Thyroid gland (tissue), 4 donors: Measurements from ENCODE around the gene SLC35A4. TPM values are rescaled to one million over a fixed set of nuclear protein-coding genes. Genes with fewer than 3 reads are reported as not detected.
"Not testable (repeated sequence)": the region's sequence is repeated elsewhere in the genome, so short reads cannot be mapped to it uniquely, and the experiment has no call there.

Source experiments
- DNase-seq, 2 donors: peaks; one replicate each; pipeline ENCODE4 v3.0.0-alpha.2; 2019
- H3K27ac ChIP-seq, 3 donors: fragments of 200-600 bp; sonication (generic); 1 replicate in 2 of 3; 2 replicates in 1 of 3; pipeline ENCODE4 v1.5.1; 2016 to 2019; ENCODE audit warnings: mild to moderate bottlenecking in 1 of 3, moderate library complexity in 1 of 3
- H3K27me3 ChIP-seq: fragments of 200-600 bp; sonication (generic); one replicate; pipeline ENCODE4 v1.5.1; 2019
- H3K36me3 ChIP-seq, 2 donors: fragments of 200-600 bp; sonication (generic); one replicate each; pipeline ENCODE4 v1.5.1; 2016 to 2019
- H3K4me1 ChIP-seq, 2 donors: fragments of 200-600 bp; sonication (generic); one replicate each; pipeline ENCODE4 v1.5.1; 2017 to 2019
- H3K4me3 ChIP-seq, 3 donors: fragments of 200-600 bp; sonication (generic); replicated peaks in 1 of 3; 1 replicate in 2 of 3; 2 replicates in 1 of 3; pipeline ENCODE4 v1.5.1; 2016; ENCODE audit warnings: mild to moderate bottlenecking in 1 of 3
- H3K9me3 ChIP-seq: fragments of 200-600 bp; sonication (generic); one replicate; pipeline ENCODE4 v1.5.1; 2017
- CTCF ChIP-seq, 6 experiments: fragments of 200-600 bp in 3 of 6; fragments of 450-650 bp in 3 of 6; sonication (generic) in 3 of 6; IDR thresholded peaks; one replicate each; pipeline ENCODE4 v1.5.1; 2016 to 2019; ENCODE audit warnings: antibody characterized with exemption in 6 of 6, mild to moderate bottlenecking in 2 of 6, inconsistent platforms in 1 of 6, moderate library complexity in 1 of 6
- POLR2A ChIP-seq, 2 donors: fragments of 450-650 bp; IDR thresholded peaks; one replicate each; pipeline ENCODE4 v1.6.1; 2017; ENCODE audit warnings: antibody characterized with exemption in 2 of 2, mild to moderate bottlenecking in 2 of 2, moderate library complexity in 1 of 2
- WGBS, 2 donors: methylation state at CpG; one replicate each; pipeline ENCODE4 v1.1.5; 2017; 5-methylcytosine and 5-hydroxymethylcytosine counted together
- intact Hi-C: fragments of 100-400 bp; cut with DNase I; formaldehyde crosslinking; loops from one replicate; pipeline ENCODE4 v1.15.1; 2023
- total RNA-seq, 4 donors: library from RNA; depleted of rRNA; stranded (reverse); fragments of >200 nt; gene quantifications; one replicate each; pipeline ENCODE4 v1.2.3, GENCODE V29; 2016

Gene SLC35A4
- total RNA-seq, 4 donors from 2014 or later, result 64.2 to 114 (median 74.0) TPM

DNA sequence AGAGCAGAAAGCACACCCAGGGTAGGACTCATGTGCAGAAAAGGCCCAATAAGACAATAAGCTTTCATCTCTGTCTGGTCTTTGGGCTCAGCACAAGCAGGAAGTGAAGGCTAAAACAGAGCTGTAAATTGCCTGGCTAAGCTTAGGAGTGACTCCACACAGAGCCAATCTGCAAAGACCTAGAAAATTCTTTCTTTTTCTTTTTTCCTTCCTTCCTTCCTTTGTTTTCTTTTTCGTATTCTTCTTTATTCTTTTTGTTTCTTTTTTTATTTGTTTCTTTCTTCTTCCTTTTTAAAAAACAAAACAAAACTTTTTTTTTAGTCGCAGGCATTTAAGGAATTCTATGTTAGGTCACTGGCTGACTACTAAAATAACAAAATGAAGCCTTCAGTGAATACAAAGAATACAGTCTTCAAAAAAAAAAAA is 12.2 kb downstream of the SLC35A4 start:
- TF ChIP-seq CTCF (IDR thresholded peaks at IDR 0.05), result no peak
- TF ChIP-seq POLR2A (IDR thresholded peaks at IDR 0.05), result peak in 1 of 2 donors; percentile 19
- Histone ChIP-seq H3K27ac (peak overlapping the region; percentile 78 to 91 (median 87)), H3K27me3 (no peaks in the 10 kb centered on the region), H3K36me3 (no peaks in the 10 kb centered on the region), H3K9me3 (no peaks in the 10 kb centered on the region), H3K4me3 (no peak overlapping the region), H3K4me1 (peaks cover 19 to 31% of the 10 kb centered on the region in 2 donors)
- peak in 1 of 2 donors; percentile 19 for DNase-seq
- 26 to 29% methylated on average over 2 of the region's 2 CpGs for WGBS, 2 donors
- intact Hi-C loops, result no loop called here

DNA sequence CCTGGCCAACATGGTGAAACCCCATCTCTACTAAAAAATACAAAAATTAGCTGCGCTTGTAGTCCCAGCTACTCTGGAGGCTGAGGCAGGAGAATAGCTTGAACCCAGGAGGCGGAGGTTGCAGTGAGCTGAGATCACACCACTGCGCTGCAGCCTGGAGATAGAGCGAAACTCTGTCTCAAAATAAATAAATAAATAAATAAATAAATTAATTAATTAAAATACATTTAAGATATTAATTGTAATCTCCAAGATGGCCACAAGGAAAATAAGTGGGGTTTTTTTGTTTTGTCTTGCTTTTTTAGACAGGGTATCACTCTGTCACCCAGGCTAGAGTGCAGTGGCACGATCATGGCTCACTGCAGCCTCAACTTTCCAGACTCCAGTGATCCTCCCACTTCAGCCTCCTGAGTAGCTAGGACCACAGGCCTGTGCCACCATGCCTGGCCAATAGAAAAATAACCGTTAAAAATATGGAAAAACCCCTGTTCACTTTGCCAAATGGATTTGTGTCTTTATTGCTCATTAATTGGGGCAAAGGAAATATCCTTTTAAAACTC is 14.6 kb downstream of the SLC35A4 start:
- H3K9me3 ChIP-seq, H3K36me3 ChIP-seq, H3K27ac ChIP-seq, intact Hi-C loops, H3K27me3 ChIP-seq, DNase-seq, H3K4me3 ChIP-seq: not testable (repeated sequence)
- 94% methylated on average over 6 of the region's 6 CpGs for WGBS, 2 donors
- H3K4me1 ChIP-seq, result peaks cover 19 to 28% of the 10 kb centered on the region in 2 donors

DNA sequence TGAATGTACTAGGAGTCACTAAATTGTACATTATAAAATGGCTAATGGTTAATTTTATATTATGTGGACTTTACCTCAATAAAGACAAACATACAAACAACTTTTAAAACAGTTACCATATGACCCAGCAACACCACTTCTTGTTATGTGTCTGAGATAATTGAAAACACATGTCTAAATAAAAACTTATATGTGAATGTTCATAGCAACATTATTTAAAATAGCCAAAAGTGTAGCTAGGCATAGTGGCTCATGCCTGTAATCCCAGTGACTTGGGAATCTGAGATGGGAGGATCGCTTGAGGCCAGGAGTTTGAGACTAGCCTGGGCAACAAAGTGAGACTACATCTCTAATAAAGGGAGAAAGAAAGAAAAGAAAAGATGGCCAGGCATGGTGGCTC is 22.9 kb downstream of the SLC35A4 start:
- TF ChIP-seq POLR2A (IDR thresholded peaks at IDR 0.05), result no peak
- no peak for TF ChIP-seq CTCF (IDR thresholded peaks at IDR 0.05)
- WGBS, 2 donors, result 86 to 93% methylated on average over 1 of the region's 1 CpG
- Histone ChIP-seq H3K9me3 (no peaks in the 10 kb centered on the region), H3K4me1 (peaks cover 0 to 3% of the 10 kb centered on the region in 2 donors), H3K4me3 (no peak overlapping the region), H3K36me3 (no peaks in the 10 kb centered on the region), H3K27ac (no peak overlapping the region), H3K27me3 (no peaks in the 10 kb centered on the region)
- intact Hi-C loops, result no loop called here
- no peak for DNase-seq

DNA sequence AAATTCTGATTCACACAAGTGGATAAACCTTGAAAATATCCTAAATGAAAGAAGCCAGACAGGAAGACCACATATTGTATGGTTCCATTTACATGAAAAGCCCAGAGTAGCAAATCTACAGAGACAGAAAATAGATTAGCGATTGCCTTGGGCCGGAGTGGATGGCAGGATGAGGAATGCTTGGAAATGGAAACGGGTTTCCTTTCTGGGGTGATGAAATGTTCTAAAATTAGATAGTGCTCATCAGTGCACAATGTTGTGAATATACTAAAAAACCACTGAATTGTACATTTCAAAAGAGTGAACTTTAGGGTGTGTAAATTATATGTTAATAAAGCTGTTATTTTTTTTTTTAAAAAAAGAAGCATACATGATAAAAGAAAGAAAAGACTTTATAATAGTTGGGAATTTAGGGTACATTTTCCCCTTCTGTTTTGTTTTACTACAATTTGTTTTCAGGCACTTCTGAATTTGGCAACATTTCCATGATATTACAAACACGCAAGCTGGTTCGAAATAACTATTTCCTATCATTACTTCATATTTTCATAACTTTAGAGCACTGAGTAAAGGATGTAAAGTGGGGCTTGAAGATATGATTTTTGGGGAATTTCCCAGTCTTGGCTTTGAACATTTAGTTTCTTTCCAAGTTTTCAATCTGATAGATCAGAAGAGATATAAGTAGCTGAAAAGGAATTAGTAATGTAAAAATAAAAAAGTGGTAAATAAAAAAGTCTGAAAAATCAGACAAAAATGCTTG is 23.9 kb downstream of the SLC35A4 start:
- Histone ChIP-seq H3K4me3 (no peak overlapping the region), H3K4me1 (peaks cover 0 to 3% of the 10 kb centered on the region in 2 donors), H3K36me3 (no peaks in the 10 kb centered on the region), H3K27ac (peak overlapping the region in 1 of 3 donors; percentile 15), H3K9me3 (no peaks in the 10 kb centered on the region), H3K27me3 (no peaks in the 10 kb centered on the region)
- intact Hi-C loops, result no loop called here
- TF ChIP-seq CTCF (IDR thresholded peaks at IDR 0.05) (no peak), POLR2A (IDR thresholded peaks at IDR 0.05) (no peak)
- no peak for DNase-seq
- 64 to 67% methylated on average over 5 of the region's 5 CpGs for WGBS, 2 donors

- WGBS, 2 donors, result 86 to 95% methylated on average over 5 to 7 of the region's 7 CpGs
- no peaks in the 10 kb centered on the region for H3K36me3 ChIP-seq
- no peaks in the 10 kb centered on the region for H3K27me3 ChIP-seq
- no peak for TF ChIP-seq CTCF (IDR thresholded peaks at IDR 0.05)
- no peak for TF ChIP-seq POLR2A (IDR thresholded peaks at IDR 0.05)
- H3K27ac ChIP-seq, result no peak overlapping the region
- H3K4me1 ChIP-seq, result peaks cover 8 to 15% of the 10 kb centered on the region in 2 donors
- no peaks in the 10 kb centered on the region for H3K9me3 ChIP-seq
- no peak overlapping the region for H3K4me3 ChIP-seq
- DNase-seq, result no peak
- intact Hi-C loops, result no loop called here
Measured at GRCh38 chr5:140590861-140591260, 26.2 kb downstream of the SLC35A4 start.
